ENCODE results near the gene R3HCC1L.

GRCh38 chr10:98139431-98139830, 5.0 kb downstream of the R3HCC1L start:
- no peak for TF ChIP-seq CTCF (conservative IDR thresholded peaks at IDR 0.05 in 1 of 2, IDR thresholded peaks at IDR 0.05 in 1 of 2; ENCODE audit: extremely low read depth in 1 of 2, insufficient read depth in 1 of 2, low read depth in 1 of 2, low read length in 2 of 2)
- no peak for TF ChIP-seq EZH2 (IDR thresholded peaks at IDR 0.05; ENCODE audit: borderline replicate concordance, low read length)

Data from mammary epithelial cell (primary cell).